K562 (cell line): Measurements from ENCODE around the gene BICD1. TPM values are rescaled to one million over a fixed set of nuclear protein-coding genes. Genes with fewer than 3 reads are reported as not detected.

Source experiments
- ATAC-seq: fragments of 200-7000 bp; cut with Tn5 transposase; 3 replicates; pipeline ENCODE4 v1.9.1; 2020; ENCODE audit warnings: moderate library complexity
- BruUV-seq: library from RNA; stranded (reverse); fragments of 400-500 nt; replicated peaks from 2 replicates; lab custom pipeline; 2021; lab: Mats Ljungman, UMichigan
- CTCF ChIA-PET: fragments of 300-600 bp; formaldehyde crosslinking; extraction: SDS; loops from one replicate; lab custom pipeline; 2021; ENCODE audit warnings: low intra/inter-chr PET ratio; lab: Yijun Ruan, JAX
- POLR2A ChIA-PET: fragments of 300-600, 350-650 bp; sonication (Branson Sonifier 250); formaldehyde crosslinking; extraction: SDS; loops from one replicate; lab custom pipeline; 2021; ENCODE audit warnings: antibody characterized with exemption, inconsistent platforms; lab: Yijun Ruan, JAX
- DNase-seq, 4 experiments: peaks; one replicate each; pipeline versions ENCODE4 v3.0.0 to v3.0.0-alpha.2; 2011 to 2018; ENCODE audit warnings: low spot score in 3 of 4, mixed read lengths in 3 of 4; ENCODE audit errors: extremely low read depth in 1 of 4
- FAIRE-seq: peaks from 2 replicates; lab custom pipeline; 2011; peaks lifted over from hg19 to GRCh38; lab: Jason Lieb, UNC
- H2AFZ ChIP-seq: 2 replicates; pipeline ENCODE4 v1.6.0; 2011; ENCODE audit warnings: low read depth, low read length, control low read depth, inconsistent platforms
- H3K27ac ChIP-seq: fragments of 200-600 bp; 3 replicates; pipeline ENCODE4 v1.8.0; 2011; ENCODE audit warnings: low read depth, mild to moderate bottlenecking, control low read depth, inconsistent platforms, low read length, moderate library complexity, mixed read lengths; ENCODE audit errors: extremely low read depth
- H3K27me3 ChIP-seq, 2 experiments: fragments of 300-600 bp in 1 of 2; 2 replicates in 1 of 2; 3 replicates in 1 of 2; pipeline versions ENCODE4 v1.6.0 to v1.8.0; 2011; ENCODE audit warnings: inconsistent platforms in 2 of 2, low read length in 2 of 2, mild to moderate bottlenecking in 1 of 2, mixed read lengths in 1 of 2, moderate library complexity in 1 of 2; ENCODE audit not compliant: control insufficient read depth in 2 of 2, insufficient read depth in 2 of 2
- H3K36me3 ChIP-seq: fragments of 300-600 bp; 3 replicates; pipeline ENCODE4 v1.8.0; 2011; ENCODE audit warnings: mild to moderate bottlenecking, low read length, inconsistent platforms; ENCODE audit not compliant: control insufficient read depth, insufficient read depth
- H3K4me1 ChIP-seq, 2 experiments: fragments of 200-600 bp in 1 of 2; replicated peaks in 1 of 2; 2 replicates in 1 of 2; 3 replicates in 1 of 2; pipeline versions ENCODE4 v1.5.1 to v1.8.0; 2011; ENCODE audit warnings: inconsistent platforms in 2 of 2, low read length in 2 of 2, mild to moderate bottlenecking in 1 of 2, mixed read lengths in 1 of 2, moderate library complexity in 1 of 2; ENCODE audit not compliant: control insufficient read depth in 2 of 2, insufficient read depth in 2 of 2
- H3K4me2 ChIP-seq: 2 replicates; pipeline ENCODE4 v1.6.1; 2011; ENCODE audit warnings: low read length, control low read depth, inconsistent platforms, mixed read lengths; ENCODE audit not compliant: insufficient read depth
- H3K4me3 ChIP-seq: fragments of 200-600 bp; sonication (generic), shearing (Covaris generic); 2 replicates; pipeline ENCODE4 v1.5.1; 2016; ENCODE audit warnings: control low read depth, inconsistent platforms
- H3K79me2 ChIP-seq: fragments of 200-600 bp; 3 replicates; pipeline ENCODE4 v1.8.0; 2011; ENCODE audit warnings: low read length, inconsistent platforms; ENCODE audit not compliant: control insufficient read depth, insufficient read depth
- H3K9ac ChIP-seq, 2 experiments: 2 replicates each; pipeline versions ENCODE4 v1.6.0 to v1.6.1; 2011; ENCODE audit warnings: low read depth in 2 of 2, low read length in 2 of 2, control low read depth in 1 of 2, inconsistent platforms in 1 of 2, mild to moderate bottlenecking in 1 of 2, mixed read lengths in 1 of 2; ENCODE audit not compliant: insufficient read depth in 1 of 2
- H3K9me1 ChIP-seq: one replicate; pipeline ENCODE4 v1.6.0; 2011; ENCODE audit warnings: inconsistent platforms, mild to moderate bottlenecking, low read length, moderate library complexity; ENCODE audit not compliant: control insufficient read depth, insufficient read depth
- H3K9me3 ChIP-seq: replicated peaks from 2 replicates; pipeline ENCODE4 v1.5.1; 2011; ENCODE audit warnings: low read depth, low read length, inconsistent platforms; ENCODE audit not compliant: control insufficient read depth, insufficient read depth
- H4K20me1 ChIP-seq: replicated peaks from 2 replicates; pipeline ENCODE4 v1.6.1; 2011; ENCODE audit warnings: low read length, inconsistent platforms, mixed read lengths; ENCODE audit not compliant: control insufficient read depth, insufficient read depth
- CSDE1 ChIP-seq, 2 experiments: fragments of 450-650 bp; IDR thresholded peaks; 2 replicates each; pipeline ENCODE4 v1.6.1; 2016; ENCODE audit warnings: mild to moderate bottlenecking in 1 of 2
- DNMT1 ChIP-seq: fragments of 450-650 bp; IDR thresholded peaks from 2 replicates; pipeline ENCODE4 v1.6.1; 2016; ENCODE audit warnings: antibody characterized with exemption, mild to moderate bottlenecking
- E2F6 ChIP-seq, 2 experiments: IDR thresholded peaks; 2 replicates each; pipeline ENCODE4 v1.6.1; 2011; ENCODE audit warnings: borderline replicate concordance in 1 of 2, control low read depth in 1 of 2, low read depth in 1 of 2, low read length in 1 of 2, mild to moderate bottlenecking in 1 of 2, mixed read lengths in 1 of 2, moderate library complexity in 1 of 2; ENCODE audit not compliant: insufficient read depth in 1 of 2, insufficient read length in 1 of 2, poor library complexity in 1 of 2, severe bottlenecking in 1 of 2; ENCODE audit errors: extremely low read depth in 1 of 2
- GATAD2B ChIP-seq: fragments of 450-650 bp; IDR thresholded peaks from 2 replicates; pipeline ENCODE4 v1.6.1; 2017; ENCODE audit warnings: mild to moderate bottlenecking, borderline replicate concordance
- GTF2A2 ChIP-seq: IDR thresholded peaks from 2 replicates; pipeline ENCODE4 v1.6.1; 2016; ENCODE audit warnings: mild to moderate bottlenecking, missing genetic modification characterization, missing compliant biosample characterization
- HNRNPK ChIP-seq: fragments of 200-400 bp; formaldehyde crosslinking; IDR thresholded peaks from one replicate; pipeline ENCODE4 v1.6.1; 2018; ENCODE audit warnings: mild to moderate bottlenecking, low read depth, low read length; ENCODE audit not compliant: poor library complexity, severe bottlenecking
- MAFG ChIP-seq: fragments of 450-650 bp; conservative IDR thresholded peaks from 2 replicates; pipeline ENCODE4 v1.6.1; 2016; ENCODE audit warnings: missing genetic modification characterization, missing compliant biosample characterization
- RBBP5 ChIP-seq: fragments of 200-600 bp; sonication (generic); IDR thresholded peaks from 2 replicates; pipeline ENCODE4 v1.6.1; 2012; ENCODE audit warnings: borderline replicate concordance, mild to moderate bottlenecking, low read length, control low read depth, inconsistent platforms; ENCODE audit not compliant: insufficient read depth, poor library complexity, severe bottlenecking
- RFX5 ChIP-seq: IDR thresholded peaks from 2 replicates; pipeline ENCODE4 v1.6.1; 2011; ENCODE audit warnings: low read depth, mild to moderate bottlenecking, improper control_type of control experiment, low read length
- SMC3 ChIP-seq: conservative IDR thresholded peaks from 2 replicates; pipeline ENCODE4 v1.6.1; 2011; ENCODE audit warnings: low read depth, low read length, improper control_type of control experiment; ENCODE audit not compliant: insufficient read depth
- TEAD1 ChIP-seq, 2 experiments: fragments of 450-650 bp in 1 of 2; sonication (generic) in 1 of 2; formaldehyde crosslinking; IDR thresholded peaks; 2 replicates each; pipeline versions ENCODE4 v1.4.0 to v1.8.0; 2020 to 2022; ENCODE audit warnings: mild to moderate bottlenecking in 2 of 2, missing genetic modification reagents in 1 of 2
- ZEB2 ChIP-seq: fragments of 450-650 bp; IDR thresholded peaks from 2 replicates; pipeline ENCODE4 v1.6.1; 2016
- ZNF274 ChIP-seq: IDR thresholded peaks from 2 replicates; pipeline ENCODE4 v1.6.1; 2011; ENCODE audit warnings: low read depth, mild to moderate bottlenecking, low read length, moderate library complexity, borderline replicate concordance
- ZNF41 ChIP-seq: fragments of 250-450 bp; sonication (Bioruptor Pico); conservative IDR thresholded peaks from 2 replicates; pipeline ENCODE4 v1.4.0; 2020; ENCODE audit warnings: mild to moderate bottlenecking
- ZNF707 ChIP-seq: fragments of 250-450 bp; sonication (Bioruptor Pico); conservative IDR thresholded peaks from 2 replicates; pipeline ENCODE4 v1.8.0; 2022; ENCODE audit warnings: inconsistent platforms, mild to moderate bottlenecking, moderate library complexity
- whole genome bisulfite sequencing: fragments of 100-300 bp; shearing (Covaris generic); methylation state at CpG from one replicate; pipeline ENCODE4 v1.1.6; 2016; ENCODE audit warnings: low coverage, mixed read lengths; ENCODE audit not compliant: insufficient coverage; ENCODE audit errors: missing lambda C conversion rate; 5-methylcytosine and 5-hydroxymethylcytosine counted together
- in situ Hi-C: fragments of 300-500 bp; cut with MboI; formaldehyde crosslinking; loops from 4 replicates; pipeline ENCODE4 v1.15.0; 2018; ENCODE audit warnings: inconsistent platforms, mixed read lengths
- intact Hi-C: fragments of 100-400 bp; cut with micrococcal nuclease; formaldehyde crosslinking; loops from 2 replicates; pipeline ENCODE4 v1.14.2; 2022
- polyA plus RNA-seq, 8 experiments: library from polyadenylated mRNA; depleted of rRNA in 4 of 8; stranded (reverse) in 5 of 8; unstranded in 3 of 8; fragments of >200 nt; fragmentation: Nextera tagmentation in 2 of 8; fragmentation: Illumina TruSeq in 1 of 8; extraction: Ambion mirVana in 2 of 8; extraction: Trizol in 1 of 8; gene quantifications; 2 replicates each; pipeline versions ENCODE4 v1.2.1 to v1.2.3, GENCODE V29; 2011 to 2014; ENCODE audit warnings: inconsistent platforms in 1 of 8, missing spikeins in 1 of 8
- total RNA-seq, 7 experiments: library from RNA; depleted of rRNA in 6 of 7; stranded (reverse); fragments of >200 nt in 6 of 7; fragmentation: Illumina TruSeq in 2 of 7; extraction: Trizol in 2 of 7; gene quantifications; 2 replicates each; pipeline versions ENCODE4 v1.2.1 to v1.2.3, GENCODE V29; 2011 to 2021; ENCODE audit warnings: low replicate concordance in 1 of 7

BICD1 gene
- total and polyA plus RNA-seq, 9 of the 15 experiments (the other 6 are each of a cell fraction or from before 2014, with no cell fraction given), result 3.5 to 21.1 (median 12.5) TPM

DNA sequence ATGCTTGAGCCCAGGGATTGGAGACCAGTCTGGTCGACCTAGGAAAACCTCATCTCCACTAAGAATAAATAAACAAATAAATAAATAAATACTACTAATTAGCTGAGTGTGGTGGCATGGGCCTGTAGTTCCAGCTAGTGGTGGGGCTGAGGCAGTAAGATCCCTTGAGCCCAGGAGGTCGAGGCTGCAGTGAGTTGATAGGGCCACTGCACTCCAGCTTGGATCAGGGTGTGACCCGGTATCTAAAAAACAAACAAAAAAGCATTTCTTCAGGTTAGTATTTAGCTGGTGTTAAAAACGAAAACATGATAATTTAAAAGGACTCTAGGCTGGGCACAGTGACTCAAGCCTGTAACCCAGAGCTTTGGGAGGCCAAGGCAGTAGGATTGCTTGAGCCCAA, 291.5 kb downstream of the BICD1 start (continued):
- TF ChIP-seq ZNF41 (CRISPR knock-in tag), result no peak
- TF ChIP-seq ZNF274, result no peak
- no peak for TF ChIP-seq SMC3
- TF ChIP-seq RFX5, result no peak
- TF ChIP-seq MAFG, result no peak

DNA sequence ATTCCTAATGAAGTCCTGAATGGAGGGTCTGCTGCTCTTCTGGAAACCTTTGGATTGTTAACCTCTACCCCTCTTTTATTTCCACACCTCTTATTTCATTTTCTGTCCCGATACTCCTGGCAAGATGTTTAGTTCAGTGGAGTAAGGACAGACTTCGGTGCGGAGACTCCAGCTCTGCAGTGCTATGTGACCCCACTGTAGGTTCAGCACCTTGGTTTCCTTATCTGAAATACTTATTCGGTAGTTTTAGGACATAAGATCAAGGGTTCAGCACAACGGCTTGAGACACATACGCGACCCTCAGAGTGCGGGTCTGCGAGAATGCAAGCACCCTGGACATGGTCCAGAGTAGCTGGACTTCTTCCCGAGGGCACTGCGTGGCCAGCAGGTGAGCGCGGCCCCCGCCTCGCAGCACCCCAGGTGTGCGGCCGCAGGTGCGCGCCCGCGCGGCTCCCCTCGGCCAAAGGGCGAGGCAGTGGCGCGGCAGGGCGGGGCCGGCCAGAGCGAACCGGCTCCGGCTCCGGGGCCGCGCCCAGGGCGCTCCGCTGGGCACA, 292.2 kb downstream of the BICD1 start:
- peak overlapping the region; percentile 78 for H3K4me2 ChIP-seq
- FAIRE-seq (peak; percentile 35), ATAC-seq (no peak), DNase-seq (peak in 1 of 4 experiments; percentile 9)
- POLR2A ChIA-PET, result interaction anchor here (0.6 to 0.7 kb wide), 2 partner anchors 8 to 70 kb away, joined by 3 read pairs; no protein-coding TSS in a partner anchor
- H3K9ac ChIP-seq, result peak overlapping the region in 1 of 2 experiments; percentile 86; a peak in 2 of 4 replicates
- no peaks in the 10 kb centered on the region for H4K20me1 ChIP-seq
- intact Hi-C loops, result no loop called here
- no peaks in the 10 kb centered on the region for H3K36me3 ChIP-seq
- H3K4me1 ChIP-seq, result peaks cover 4 to 14% of the 10 kb centered on the region in 2 experiments; a peak in 4 of 5 replicates
- H3K9me3 ChIP-seq, result no peaks in the 10 kb centered on the region
- H3K9me1 ChIP-seq, result no peaks in the 10 kb centered on the region
- CTCF ChIA-PET, result no interaction called here
- no peaks in the 10 kb centered on the region for H3K79me2 ChIP-seq
- H3K4me3 ChIP-seq, result peak overlapping the region; percentile 57
- in situ Hi-C loops, result no loop called here
- peak overlapping the region; percentile 92 for H2AFZ ChIP-seq
- H3K27ac ChIP-seq, result no peak overlapping the region
- H3K27me3 ChIP-seq, result peaks cover 2 to 23% of the 10 kb centered on the region in 2 experiments; a peak in 4 of 5 replicates
- no TSS peak for BruUV-seq
- WGBS, result 3% methylated on average over 26 of the region's 36 CpGs
- TF ChIP-seq HNRNPK (no peak), GTF2A2 (tag) (no peak), ZNF41 (CRISPR knock-in tag) (no peak), DNMT1 (no peak), RBBP5 (peak; percentile 19), ZNF707 (CRISPR knock-in tag) (no peak), TEAD1 (CRISPR knock-in tag; IDR thresholded peaks at IDR 0.05) (no peak), GATAD2B (peak; percentile 54; the same call in 1 of the 2 replicates), E2F6 (IDR thresholded peaks at IDR 0.05; ENCODE audit: borderline replicate concordance in 1 of 2, extremely low read depth in 1 of 2, insufficient read depth in 1 of 2, insufficient read length in 1 of 2, low read depth in 1 of 2, low read length in 1 of 2, poor library complexity in 1 of 2, severe bottlenecking in 1 of 2) (peak in 1 of 2 experiments; percentile 0), ZEB2 (no peak), CSDE1 (IDR thresholded peaks at IDR 0.05) (no peak)
